Measurements from ENCODE around the gene GRID2.
A peak's percentile ranks its signal among the peaks of the same experiment; 100 is the strongest.
"Not testable (repeated sequence)": the region's sequence is repeated elsewhere in the genome, so short reads cannot be mapped to it uniquely, and the experiment has no call there.

GRID2 gene

GRCh38 chr4:92303621-92304027 is at the start of gene GRID2:
Gene GRID2, plus strand, starts transcription at chr4:92303966.
- DNase-seq, result peak; percentile 2

DNA sequence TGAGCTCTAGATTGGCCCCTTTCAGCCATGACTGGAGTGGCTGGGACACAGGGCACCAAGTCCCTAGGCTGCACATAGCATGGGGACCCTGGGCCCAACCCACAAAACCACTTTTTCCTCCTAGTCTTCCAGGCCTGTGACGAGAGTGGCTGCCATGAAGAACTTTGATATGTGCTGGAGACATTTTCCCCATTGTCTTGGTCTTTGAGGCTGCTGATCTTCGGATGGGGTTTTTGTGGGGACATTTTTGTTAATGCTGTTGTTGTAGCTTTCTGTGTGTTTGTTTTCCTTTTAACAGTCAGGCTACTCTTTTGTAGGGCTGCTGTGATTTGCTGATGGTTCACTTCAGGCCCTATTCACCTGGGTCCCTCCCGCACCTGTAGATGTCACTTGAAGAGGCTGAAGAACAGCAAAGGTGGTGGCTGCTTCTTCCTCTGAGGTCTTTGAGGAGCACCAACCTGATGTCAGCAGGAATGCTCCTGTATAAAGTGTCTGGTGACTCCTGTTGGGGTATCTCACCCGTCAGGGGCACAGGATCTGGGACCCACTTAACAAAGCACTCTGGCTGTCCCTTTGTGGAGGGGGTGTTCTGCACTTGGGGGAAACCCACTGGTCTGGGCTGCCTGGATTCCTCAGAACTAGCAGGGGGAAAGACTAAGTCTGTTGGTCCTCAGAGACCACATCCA is 49.6 kb upstream of the GRID2 start:
- no peak for DNase-seq

GRCh38 chr4:92254767-92255442 is 48.9 kb upstream of the GRID2 start:
- DNase-seq, result no peak

DNA sequence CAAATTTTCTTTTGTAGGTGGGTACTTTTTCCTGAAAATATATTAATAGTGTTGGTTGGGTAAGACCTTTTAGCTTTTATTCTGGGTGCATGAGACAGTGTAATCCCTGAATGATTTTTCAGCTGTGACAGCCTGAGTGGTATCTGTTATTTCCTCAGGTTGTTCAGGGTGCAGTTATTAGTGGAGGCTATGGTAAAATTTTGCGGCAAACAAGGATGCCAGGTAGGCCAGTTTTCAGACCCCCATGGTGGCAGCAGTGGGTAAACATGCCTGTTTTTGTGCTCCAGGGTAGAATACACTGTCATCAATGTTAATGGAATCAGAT is 47.9 kb upstream of the GRID2 start:
- no peak for DNase-seq

GRCh38 chr4:92257931-92258857 is 45.6 kb upstream of the GRID2 start:
- DNase-seq, result no peak

DNA sequence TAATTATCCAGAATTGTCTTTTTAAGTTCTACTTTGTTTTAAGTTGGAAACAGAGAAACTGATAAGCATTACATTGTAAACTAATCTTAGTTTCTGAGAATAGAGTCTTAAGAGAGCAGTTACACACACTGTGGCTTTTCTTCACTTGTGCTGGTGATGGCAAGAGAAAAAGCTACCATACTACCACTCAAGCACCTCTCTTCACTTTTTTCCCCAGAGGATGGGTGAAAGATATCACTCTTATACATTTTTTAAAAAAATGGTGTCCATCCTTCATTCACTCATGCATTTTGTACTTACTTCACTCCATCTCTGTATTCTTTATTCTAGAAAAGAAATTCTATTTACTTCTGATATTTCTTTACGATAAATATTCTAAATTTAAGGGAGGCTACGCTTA is 42.5 kb upstream of the GRID2 start:
- DNase-seq, result no peak

DNA sequence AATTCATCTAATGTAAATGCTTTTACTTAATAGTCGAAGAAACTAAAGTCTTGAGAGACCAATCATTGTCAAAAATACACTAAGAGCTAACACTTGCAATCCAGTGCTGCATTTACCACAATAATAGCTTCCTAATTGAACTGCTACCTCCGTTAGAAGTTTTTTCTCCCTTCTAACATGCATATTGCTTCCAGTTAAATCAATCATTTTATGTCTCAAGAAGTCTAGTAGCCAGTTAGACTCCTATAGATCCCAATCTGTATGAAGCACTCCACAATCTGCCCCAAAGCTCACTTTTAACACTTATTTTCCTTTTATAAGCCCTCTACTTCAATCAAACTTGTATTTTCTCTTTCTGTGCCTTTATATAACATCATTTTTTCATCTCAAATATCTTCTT is 41.4 kb upstream of the GRID2 start:
- DNase-seq, result no peak

DNA sequence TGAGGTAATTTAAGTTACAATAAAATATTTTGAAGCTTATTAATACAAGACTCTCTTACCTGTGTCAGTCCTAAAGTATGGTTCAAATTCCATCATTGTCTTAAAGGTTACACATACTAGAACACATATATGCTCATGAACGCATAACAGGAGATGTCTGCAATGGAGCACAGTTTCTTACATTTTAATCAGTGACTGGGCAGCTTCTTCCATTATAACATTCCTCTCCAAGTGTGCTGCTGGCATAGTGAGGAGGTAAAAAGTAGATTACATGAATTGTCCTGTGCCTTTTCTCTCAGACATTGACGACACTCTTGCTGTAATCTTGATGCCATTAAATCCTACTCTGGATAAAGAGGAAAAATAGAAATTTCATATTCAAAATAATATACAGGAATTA is 40.8 kb upstream of the GRID2 start:
- no peak for DNase-seq

DNA sequence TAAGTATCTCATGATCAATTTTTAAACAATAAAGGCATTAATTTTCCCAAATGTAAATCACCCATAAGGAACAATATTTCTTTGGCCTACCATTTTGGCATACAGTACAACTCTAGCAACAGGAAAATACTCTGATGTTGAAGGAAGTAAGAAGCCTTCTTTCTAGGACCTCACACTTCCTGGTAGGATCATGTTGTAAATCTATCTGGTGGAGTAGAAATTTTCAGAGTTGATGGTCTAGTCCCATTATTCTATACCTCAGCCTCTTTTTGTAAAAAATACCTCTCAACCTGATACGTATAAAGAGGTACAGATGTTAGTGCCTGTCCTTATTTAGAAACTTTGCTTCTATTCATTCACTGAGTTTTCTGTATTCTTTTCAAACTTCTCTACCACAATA is 40.2 kb upstream of the GRID2 start:
- DNase-seq, result no peak

GRCh38 chr4:92264163-92264562 is 39.6 kb upstream of the GRID2 start:
- no peak for DNase-seq

DNA sequence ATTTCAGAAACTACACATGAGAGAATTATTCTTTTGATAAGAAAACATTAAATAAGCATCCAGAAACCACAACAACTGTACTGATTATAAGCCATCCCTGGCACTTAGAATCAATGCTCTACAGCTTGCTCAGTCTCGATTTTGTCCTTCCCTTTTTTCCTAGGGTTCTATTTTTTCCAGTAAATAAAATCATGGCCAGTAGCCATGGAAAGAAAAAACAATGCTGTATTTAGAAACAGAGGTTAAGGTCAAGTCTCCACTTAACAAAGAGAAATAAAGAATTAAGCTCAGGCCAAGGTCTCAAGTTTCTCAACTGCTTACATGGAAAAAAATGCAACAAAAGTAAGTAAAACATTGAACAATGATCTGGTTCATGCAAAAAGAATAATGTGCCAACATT is 38.7 kb upstream of the GRID2 start:
- no peak for DNase-seq

DNA sequence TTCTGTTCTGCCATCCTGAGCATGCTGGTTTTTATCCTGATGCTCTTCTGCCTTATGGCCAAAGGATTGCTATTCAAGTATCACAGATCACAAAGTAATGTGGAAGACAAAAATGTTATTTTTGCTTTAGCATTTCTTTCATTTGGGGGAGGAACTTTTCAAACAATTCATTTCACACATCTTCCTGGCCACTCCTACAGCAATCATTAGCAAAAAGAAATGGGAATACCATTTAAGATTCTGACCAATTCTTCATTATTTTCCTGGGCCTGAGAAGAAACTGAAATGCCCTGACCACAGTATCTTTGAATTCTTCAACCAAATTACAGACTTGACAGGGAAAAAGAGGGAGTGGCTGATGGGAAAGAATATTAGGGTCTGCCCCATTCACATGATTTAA is 38.0 kb upstream of the GRID2 start:
- DNase-seq, result no peak

GRCh38 chr4:92266521-92266920 is 37.2 kb upstream of the GRID2 start:
- DNase-seq, result no peak

GRCh38 chr4:92268642-92269041 is 35.1 kb upstream of the GRID2 start:
- no peak for DNase-seq

DNA sequence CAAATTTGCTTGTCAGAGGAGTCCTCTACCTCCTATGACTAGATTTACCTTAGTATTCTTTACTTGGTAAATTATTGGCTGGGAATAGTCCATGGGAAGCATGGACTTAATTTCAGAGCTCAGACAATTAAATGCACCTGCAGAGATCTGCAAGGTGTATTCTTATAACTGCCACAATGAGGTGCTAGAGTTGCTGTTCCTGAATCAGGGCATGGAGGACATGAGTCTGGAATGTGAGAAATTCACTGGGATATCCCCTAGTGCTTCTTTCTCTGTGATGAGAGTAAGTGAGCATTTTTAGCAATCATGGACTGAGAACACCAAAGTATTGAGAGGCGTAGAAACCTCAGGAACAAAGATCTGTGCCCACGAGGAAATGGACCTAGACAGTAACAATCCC is 32.9 kb upstream of the GRID2 start:
- DNase-seq, result no peak

DNA sequence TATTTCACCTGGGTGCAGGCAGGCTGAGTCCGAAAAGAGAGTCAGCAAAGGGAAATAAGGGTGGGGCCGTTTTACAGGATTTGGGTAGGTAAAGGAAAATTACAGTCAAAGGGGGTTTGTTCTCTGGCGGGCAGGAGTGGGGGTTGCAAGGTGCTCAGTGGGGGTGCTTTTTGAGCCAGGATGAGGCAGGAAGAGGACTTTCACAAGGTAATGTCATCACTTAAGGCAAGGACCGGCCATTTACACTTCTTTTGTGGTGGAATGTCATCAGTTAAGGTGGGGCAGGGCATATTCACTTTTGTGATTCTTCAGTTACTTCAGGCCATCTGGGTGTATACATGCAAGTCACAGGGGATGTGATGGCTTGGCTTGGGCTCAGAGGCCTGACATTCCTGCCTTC is 32.2 kb upstream of the GRID2 start:
- DNase-seq, result not testable (repeated sequence)

DNA sequence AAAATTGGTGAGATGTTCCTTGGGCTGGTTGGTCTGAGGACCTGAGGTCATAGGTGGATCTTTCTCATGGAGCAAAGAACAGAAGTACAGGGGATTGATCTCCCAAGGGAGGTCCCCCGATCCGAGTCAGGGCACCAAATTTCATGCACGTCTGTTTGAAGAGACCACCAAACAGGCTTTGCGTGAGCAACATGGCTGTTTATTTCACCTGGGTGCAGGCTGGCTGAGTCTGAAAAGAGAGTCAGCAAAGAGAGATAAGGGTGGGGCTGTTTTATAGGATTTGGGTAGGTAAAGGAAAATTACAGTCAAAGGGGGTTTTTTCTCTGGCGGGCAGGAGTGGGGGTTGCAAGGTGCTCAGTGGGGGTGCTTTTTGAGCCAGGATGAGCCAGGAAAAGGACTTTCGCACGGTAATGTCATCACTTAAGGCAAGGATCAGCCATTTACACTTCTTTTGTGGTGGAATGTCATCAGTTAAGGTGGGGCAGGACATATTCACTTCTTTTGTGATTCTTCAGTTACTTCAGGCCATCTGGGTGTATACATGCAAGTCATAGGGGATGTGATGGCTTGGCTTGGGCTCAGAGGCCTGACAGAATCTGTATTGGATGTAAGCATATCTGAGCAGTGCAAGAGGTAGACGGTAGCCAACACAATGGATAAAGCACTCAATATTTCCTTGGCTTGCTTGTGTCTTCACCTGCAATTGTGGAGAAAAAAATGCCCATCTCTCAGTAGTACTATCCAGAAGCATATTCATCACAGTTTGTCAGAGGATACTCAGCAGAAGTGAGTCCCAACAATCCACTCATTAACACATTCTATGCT is 26.5 kb upstream of the GRID2 start:
- not testable (repeated sequence) for DNase-seq

GRCh38 chr4:92279296-92279695 is 24.5 kb upstream of the GRID2 start:
- no peak for DNase-seq

GRCh38 chr4:92299152-92299551 is 4.6 kb upstream of the GRID2 start:
- no peak for DNase-seq

DNA sequence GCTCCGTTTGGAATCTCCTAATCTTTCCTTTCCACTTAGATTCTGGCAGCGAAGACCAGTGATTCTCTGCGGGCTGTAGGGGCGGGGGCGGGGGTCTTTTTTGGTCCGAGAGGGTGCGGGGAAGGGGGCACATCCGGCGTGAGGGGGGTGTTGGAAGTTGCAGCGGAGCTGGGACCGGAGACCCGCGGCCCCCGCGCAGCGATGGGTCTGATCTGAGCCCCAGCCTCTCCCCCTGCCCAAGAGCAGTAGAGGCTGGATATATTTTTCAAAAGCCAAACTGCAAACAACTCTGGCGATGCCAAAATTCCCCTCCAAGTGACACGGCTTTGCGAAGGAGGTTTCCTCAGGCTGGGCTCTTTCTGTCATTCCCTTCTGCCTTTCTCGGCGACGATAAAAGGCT is 355 bp downstream of the GRID2 start:
- DNase-seq, result no peak

- DNase-seq, result no peak
Observed at GRCh38 chr4:92304606-92305005, 840 bp downstream of the GRID2 start.

- peak; percentile 8 for DNase-seq
Observed at GRCh38 chr4:92305148-92305877, 1.5 kb downstream of the GRID2 start.
